HG03565 (cell line): ENCODE measurements around the gene INHBE.
"Not testable (repeated sequence)": the region's sequence is repeated elsewhere in the genome, so short reads cannot be mapped to it uniquely, and the experiment has no call there.

Experiments used
- ATAC-seq: cut with Tn5 transposase; IDR thresholded peaks from one replicate; pipeline ENCODE4 v1.9.1; 2021; ENCODE audit warnings: mild to moderate bottlenecking, moderate library complexity; ENCODE audit not compliant: unreplicated experiment

INHBE gene

DNA sequence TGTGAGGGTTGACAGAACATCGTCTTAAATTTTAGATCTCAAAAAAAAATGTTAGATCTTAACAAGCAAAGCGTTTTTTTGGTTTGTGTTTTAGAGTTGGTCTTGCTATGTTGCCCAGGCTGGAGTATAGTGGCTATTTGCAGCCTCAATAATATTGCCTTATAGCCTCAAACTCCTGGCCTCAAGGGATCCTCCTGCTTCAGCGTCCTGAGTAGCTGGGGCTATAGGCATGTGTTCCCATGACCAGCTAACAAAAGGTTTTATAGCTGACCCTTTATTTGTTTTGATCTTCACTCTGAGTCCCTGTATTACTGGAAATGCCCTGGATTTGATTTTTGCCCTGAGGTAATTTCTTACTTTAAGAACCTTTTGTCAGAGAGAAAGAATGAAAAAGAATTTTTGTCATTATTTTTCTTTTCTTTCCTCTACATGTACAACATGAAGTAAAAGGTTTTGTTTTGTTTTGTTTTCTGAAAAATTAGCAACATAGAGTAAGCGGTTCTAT is 15.3 kb upstream of the INHBE start:
- no peak for ATAC-seq

GRCh38 chr12:57441393-57441792 is 13.7 kb upstream of the INHBE start:
- ATAC-seq: not testable (repeated sequence)

DNA sequence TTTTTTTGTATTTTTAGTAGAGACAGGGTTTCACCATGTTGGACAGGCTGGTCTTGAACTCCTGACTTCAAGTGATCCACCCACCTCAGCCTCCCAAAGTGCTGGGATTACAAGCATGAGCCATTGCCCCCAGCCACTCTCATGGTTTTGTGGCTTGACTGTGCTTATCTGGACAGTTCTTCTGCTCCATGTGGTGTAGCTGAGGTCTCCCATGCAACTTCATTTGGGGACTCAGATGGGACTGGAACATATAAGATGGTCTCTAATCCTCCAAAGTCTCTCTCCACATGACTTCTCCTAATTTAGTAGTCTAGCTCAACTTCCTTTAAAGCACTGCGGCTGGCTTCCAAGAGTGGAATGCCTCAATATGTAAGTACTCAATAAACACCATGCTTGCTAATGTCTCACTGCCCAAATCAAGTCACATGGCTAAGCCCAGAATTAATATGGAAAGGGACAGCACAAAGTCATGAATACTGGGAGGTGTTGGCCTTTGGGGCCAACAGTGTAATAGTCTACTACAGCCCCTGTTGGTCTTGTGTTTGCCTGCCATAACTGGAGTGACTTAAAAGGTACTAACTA is 13.2 kb upstream of the INHBE start:
- no peak for ATAC-seq

DNA sequence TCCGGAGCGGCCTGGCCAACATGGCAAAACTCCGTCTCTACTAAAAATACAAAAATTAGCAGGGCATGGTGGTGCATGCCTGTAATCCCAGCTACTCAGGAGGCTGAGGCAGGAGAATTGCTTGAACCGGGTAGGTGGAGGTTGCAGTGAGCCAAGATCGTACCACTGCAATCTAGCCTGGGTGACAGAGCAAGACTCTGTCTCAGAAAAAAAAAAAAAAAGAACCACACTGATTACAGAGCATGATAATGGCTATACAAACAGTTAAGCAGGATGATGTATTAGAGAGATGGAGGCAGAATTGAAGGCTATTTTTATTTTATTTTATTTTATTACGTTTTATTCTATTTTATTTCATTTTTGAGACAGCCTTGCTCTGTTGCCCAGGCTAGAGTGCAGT is 10.8 kb upstream of the INHBE start:
- ATAC-seq: not testable (repeated sequence)

DNA sequence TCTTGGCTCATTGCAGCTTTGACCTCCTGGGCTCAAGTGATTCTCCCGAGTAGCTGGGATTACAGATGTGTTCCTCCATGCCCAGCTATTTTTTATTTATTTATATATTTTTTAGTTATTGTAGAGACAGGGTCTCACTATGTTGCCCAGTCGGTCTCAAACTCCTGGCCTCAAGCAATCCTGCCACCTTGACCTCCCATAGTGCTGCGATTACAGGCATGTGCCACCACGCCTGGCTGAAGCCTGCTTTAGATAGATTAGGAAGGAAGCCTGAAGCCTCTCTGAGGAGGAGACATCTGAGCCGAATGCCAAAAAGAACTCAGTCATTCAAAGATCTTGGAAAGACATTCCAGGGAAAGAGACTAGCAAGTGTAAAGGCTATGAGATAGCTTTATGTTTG is 10.4 kb upstream of the INHBE start:
- ATAC-seq: no peak

GRCh38 chr12:57446292-57446960 is 8.7 kb upstream of the INHBE start:
- ATAC-seq: no peak

DNA sequence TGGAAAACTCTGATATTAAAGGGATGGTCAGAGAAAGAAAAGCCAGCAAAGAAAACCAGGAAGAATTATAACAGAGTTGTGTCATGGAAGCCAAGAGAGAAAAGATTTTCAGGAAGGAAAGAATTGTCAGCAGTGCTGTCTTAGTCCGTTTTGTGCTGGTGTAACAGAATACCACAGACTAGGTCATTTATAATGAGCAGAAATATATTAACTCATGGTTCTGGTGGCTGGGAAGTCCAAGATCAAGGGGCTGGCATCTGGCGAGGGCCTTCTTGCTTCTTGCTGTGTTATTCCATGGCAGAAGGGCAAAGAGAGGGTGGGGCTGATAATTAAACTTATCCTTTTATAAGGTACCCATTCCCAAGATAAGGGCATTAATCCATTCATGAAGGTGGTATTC is 6.4 kb upstream of the INHBE start:
- ATAC-seq: no peak

GRCh38 chr12:57449375-57449774 is 5.7 kb upstream of the INHBE start:
- no peak for ATAC-seq

- ATAC-seq: no peak
Observed at GRCh38 chr12:57450057-57450456, 5.0 kb upstream of the INHBE start.

DNA sequence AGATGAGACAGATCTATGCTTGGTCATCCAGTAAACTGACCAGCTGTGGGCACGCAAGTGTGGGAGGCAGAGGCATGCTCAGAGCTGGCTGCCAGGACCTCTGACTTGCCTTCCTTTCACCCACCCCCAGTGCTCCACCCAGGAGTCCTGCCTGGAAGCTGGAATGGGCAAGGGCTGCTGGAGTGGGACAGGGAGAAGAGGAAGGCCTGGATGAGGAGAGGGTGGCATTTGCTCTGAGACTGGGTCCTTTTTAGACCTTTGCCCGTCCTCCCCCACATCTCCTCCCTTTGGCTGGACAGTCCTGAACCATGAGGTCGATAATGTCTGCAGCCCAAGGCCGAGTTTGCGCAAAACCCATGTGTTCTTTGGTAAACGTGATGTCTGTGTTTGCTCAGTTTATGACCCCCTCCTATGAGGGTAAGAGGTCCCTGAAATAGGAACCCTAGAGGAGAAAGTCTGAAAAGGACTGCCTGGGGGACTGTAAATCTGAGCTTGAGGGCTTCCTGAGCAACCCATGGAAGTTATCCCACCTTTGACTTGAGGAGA is 3.8 kb upstream of the INHBE start:
- no peak for ATAC-seq

DNA sequence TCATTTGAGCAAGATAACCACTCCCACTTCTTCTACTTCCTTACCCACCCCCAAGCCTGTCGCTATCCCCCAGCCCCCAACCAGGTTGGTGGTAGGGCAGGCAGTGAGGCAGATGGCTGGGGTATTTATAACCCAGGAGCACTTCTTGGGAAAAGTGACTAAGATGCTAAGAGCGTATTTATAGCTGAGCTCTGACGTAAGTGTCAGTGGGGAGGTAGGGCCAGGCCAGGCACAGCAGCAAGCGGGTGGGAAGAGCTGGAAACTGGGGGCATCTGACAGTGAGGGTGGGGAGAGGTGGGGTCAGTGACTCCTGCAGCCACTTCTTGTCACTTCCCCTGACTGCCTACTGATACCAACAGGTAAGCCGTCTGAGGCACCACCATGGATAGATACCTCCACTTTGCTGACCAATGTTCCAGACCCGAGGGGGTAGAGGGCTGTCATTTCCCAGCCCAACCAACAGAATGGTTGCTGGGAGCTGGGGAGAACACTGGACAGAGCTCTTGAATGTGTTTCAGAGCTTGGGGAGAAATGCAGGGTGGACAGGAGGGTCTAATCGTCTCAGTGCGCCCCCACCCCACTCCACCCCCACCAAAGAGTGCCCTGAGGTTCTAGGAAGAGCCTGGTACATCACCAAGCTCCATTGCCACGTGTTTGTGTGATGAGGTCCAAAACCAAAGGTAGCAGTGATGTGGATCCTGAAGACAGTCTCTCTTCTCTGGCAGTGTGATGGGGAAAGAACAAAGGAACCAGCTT is 2.7 kb upstream of the INHBE start:
- no peak for ATAC-seq

- no peak for ATAC-seq
Observed at GRCh38 chr12:57452937-57453509, 2.1 kb upstream of the INHBE start.

- no peak for ATAC-seq
Observed at GRCh38 chr12:57454213-57454565, 918 bp upstream of the INHBE start.

DNA sequence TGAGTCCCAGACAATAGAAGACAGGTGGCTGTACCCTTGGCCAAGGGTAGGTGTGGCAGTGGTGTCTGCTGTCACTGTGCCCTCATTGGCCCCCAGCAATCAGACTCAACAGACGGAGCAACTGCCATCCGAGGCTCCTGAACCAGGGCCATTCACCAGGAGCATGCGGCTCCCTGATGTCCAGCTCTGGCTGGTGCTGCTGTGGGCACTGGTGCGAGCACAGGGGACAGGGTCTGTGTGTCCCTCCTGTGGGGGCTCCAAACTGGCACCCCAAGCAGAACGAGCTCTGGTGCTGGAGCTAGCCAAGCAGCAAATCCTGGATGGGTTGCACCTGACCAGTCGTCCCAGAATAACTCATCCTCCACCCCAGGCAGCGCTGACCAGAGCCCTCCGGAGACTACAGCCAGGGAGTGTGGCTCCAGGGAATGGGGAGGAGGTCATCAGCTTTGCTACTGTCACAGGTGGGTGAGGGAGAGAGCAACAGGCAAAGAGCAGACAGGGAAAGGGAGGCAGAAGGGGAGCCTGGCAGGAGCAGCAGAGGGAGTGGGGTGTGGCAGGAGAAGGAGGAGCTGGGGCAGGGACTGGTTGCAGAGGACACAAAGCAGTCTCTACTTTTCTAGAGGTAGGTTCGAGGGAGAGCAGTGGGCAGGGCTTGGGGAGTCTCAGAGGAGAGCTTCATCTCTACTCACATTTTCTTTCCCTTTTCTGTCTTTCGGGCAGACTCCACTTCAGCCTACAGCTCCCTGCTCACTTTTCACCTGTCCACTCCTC is 452 bp downstream of the INHBE start:
- no peak for ATAC-seq

GRCh38 chr12:57456145-57456700 is 1.1 kb downstream of the INHBE start:
- no peak for ATAC-seq

- ATAC-seq: no peak
Observed at GRCh38 chr12:57456737-57457490, 1.8 kb downstream of the INHBE start.

GRCh38 chr12:57458665-57459054 is 3.6 kb downstream of the INHBE start:
- ATAC-seq: no peak

GRCh38 chr12:57459055-57459749 is 4.1 kb downstream of the INHBE start:
- ATAC-seq: peak; percentile 50
